ENCODE measurements around the gene ZNF683.
"Not testable (repeated sequence)": the region's sequence is repeated elsewhere in the genome, so short reads cannot be mapped to it uniquely, and the experiment has no call there.

ZNF683 gene

GRCh38 chr1:26335774-26336476 lies 36.6 kb downstream of the ZNF683 start:
- DNase-seq: no peak

GRCh38 chr1:26333312-26333711 lies 39.2 kb downstream of the ZNF683 start:
- not testable (repeated sequence) for DNase-seq

DNA sequence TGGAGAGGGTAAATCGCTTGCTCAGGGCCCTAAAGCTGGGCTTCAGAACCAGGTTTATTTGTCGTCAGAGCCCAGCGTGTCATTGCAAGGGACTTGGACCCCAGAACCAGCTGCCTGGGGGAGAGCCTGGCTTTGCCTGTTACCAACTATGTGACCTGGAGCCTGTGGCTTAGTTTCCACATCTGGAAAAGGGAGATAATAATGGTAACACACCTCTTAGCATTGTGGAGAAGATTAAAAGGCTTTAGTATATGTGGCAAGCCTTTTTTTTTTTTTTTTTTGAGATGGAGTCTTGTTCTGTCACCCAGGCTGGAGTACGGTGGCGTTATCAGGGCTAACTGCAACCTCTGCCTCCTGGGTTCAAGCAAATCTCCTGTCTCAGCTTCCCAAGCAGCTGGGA lies 42.3 kb downstream of the ZNF683 start:
- DNase-seq: no peak

DNA sequence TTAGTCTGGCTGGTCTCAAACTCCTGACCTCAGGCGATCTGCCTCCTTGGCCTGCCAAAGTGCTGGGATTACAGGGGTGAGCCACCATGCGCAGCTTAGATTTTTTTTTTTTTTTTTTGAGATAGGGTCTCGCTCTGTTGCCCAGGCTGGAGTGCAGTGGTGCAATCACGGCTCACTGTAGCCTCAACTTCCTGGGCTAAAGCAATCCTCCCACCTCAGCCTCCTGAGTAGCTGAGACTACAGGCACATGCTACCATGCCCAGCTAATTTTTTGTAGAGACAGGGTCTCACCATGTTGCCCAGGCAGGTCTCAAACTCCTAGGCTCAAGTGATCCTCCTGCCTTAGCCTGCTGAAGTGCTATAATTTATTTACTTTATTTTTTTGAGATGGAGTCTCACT lies 43.2 kb downstream of the ZNF683 start:
- DNase-seq: not testable (repeated sequence)

- DNase-seq: no peak
Measured at GRCh38 chr1:26328597-26328996, 44.0 kb downstream of the ZNF683 start.

DNA sequence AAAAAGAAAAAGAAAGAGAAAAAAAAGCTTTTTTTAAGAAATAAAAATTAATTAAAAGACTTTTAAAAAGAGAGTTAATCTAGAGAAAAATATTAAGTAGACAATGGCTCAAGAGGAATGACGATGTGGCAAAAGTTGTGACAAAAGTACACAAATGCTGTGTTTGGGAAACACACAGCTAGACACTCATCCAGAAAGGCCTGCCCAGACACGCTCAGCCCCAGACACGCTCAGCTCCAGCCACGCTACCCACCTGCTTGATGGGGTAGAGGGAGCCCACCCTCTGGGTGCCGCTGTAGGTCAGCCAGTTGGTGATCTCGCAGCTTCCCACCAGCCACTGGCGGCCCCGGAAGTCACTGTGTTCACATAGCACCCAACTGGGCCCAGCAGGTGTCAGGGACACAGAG lies 44.6 kb downstream of the ZNF683 start:
- no peak for DNase-seq

- DNase-seq: no peak
Measured at GRCh38 chr1:26324550-26324949, 48.0 kb downstream of the ZNF683 start.

DNA sequence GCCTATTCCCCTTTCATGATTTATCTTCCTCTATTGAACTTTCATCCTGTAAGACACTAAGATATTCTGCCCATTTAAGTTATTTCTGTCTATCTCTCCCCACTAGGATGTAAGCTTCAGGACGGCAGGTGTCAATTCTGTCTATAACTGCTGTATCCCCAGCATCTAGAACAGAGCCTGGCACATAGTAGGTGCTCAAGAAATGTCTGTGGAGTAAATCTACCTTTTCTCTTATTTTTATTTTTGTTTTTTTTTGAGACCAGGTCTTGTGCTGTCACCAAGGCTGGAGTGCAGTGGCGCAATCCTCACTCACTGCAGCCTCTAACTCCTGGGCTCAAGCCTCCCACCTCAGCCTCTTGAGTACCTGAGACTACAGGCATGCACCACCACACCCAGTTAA lies 49.2 kb downstream of the ZNF683 start:
- DNase-seq: no peak

- no peak for DNase-seq
Measured at GRCh38 chr1:26322042-26322331, 50.6 kb downstream of the ZNF683 start.

GRCh38 chr1:26321315-26322041 lies 51.1 kb downstream of the ZNF683 start:
- DNase-seq: peak; percentile 67

- no peak for DNase-seq
Measured at GRCh38 chr1:26320896-26321295, 51.7 kb downstream of the ZNF683 start.

GRCh38 chr1:26318338-26319064 lies 54.0 kb downstream of the ZNF683 start:
- no peak for DNase-seq

- no peak for DNase-seq
Measured at GRCh38 chr1:26317612-26318337, 54.8 kb downstream of the ZNF683 start, which contains the start of gene CD52. CD52 (plus strand) TSS chr1:26317958; CDS start chr1:26318018, 60 bp downstream.

- no peak for DNase-seq
Measured at GRCh38 chr1:26317146-26317545, 55.4 kb downstream of the ZNF683 start.

DNA sequence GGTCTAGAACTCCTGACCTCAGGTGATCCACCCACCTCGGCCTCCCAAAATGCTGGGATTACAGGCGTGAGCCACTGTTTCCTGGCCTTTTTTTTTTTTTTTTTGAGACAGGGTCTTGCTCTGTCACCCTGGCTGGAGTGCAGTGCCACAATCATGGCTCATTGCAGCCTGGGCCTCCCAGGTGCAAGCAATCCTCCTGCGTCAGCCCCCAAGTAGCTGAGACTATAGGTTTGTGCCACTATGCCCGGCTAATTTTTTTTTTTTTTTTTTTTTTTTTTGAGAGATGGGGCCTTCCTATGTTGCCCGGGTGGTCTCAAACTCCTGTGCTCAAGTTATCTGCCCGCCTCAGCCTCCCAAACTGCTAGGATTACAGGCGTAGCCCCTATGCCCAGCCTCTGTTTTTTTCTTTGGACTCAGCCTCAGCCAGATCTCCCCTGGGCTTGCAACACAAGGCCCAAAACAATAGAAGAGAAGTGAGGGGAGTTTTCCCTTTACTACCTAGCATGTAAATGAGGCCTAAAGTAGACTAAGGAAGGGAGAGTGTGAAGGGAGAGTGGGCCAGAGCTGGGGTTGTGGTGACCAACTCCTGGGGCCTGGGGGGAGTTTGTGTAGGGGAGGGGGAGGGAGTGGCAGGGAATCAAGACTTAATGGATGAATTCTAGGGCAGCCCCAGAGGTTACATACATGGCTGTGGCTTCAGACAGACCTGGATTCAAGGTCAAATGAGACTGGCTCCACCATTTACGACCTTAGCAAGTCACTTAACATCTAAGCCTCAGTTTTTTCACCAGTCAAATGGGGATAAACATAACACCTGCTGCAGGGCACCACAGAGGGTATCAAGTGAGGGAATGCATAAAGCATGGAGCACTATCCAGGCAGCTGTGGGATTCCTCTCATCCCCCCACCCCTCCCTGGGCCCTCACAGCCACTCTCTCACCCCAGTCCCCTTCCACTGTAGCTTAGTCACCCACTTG lies 56.4 kb downstream of the ZNF683 start:
- no peak for DNase-seq

GRCh38 chr1:26314501-26314900 lies 58.0 kb downstream of the ZNF683 start:
- no peak for DNase-seq

Data from amniotic stem cell (primary cell).